H9 (cell line): ENCODE measurements around the gene ADCY5. TPM values are rescaled to one million over a fixed set of nuclear protein-coding genes. Genes with fewer than 3 reads are reported as not detected.

Experiments
- DNase-seq: peaks from one replicate; pipeline ENCODE4 v3.0.0-alpha.2; 2017
- H2AFZ ChIP-seq: one replicate; pipeline ENCODE4 v1.6.1; 2013; ENCODE audit warnings: mild to moderate bottlenecking, low read length, control low read depth, moderate library complexity
- H2AK5ac ChIP-seq: 2 replicates; pipeline ENCODE4 v1.6.1; 2013; ENCODE audit warnings: low read length, control low read depth, mixed read lengths; ENCODE audit not compliant: insufficient read length
- H2BK120ac ChIP-seq: one replicate; pipeline ENCODE4 v1.6.1; 2013; ENCODE audit warnings: low read depth, mild to moderate bottlenecking, low read length, control low read depth, inconsistent platforms; ENCODE audit not compliant: poor library complexity, severe bottlenecking
- H2BK12ac ChIP-seq: 2 replicates; pipeline ENCODE4 v1.6.1; 2013; ENCODE audit warnings: low read length, control low read depth, mixed read lengths, low read depth; ENCODE audit not compliant: insufficient read length
- H2BK15ac ChIP-seq: 2 replicates; pipeline ENCODE4 v1.6.1; 2013; ENCODE audit warnings: low read depth, low read length, control low read depth
- H2BK20ac ChIP-seq: one replicate; pipeline ENCODE4 v1.6.1; 2013; ENCODE audit warnings: low read depth, mild to moderate bottlenecking, low read length, control low read depth, inconsistent platforms; ENCODE audit not compliant: poor library complexity, severe bottlenecking
- H2BK5ac ChIP-seq: 2 replicates; pipeline ENCODE4 v1.6.1; 2013; ENCODE audit warnings: low read length, control low read depth, mixed read lengths; ENCODE audit not compliant: insufficient read length
- H3K14ac ChIP-seq: 2 replicates; pipeline ENCODE4 v1.6.1; 2013; ENCODE audit warnings: low read length, control low read depth; ENCODE audit not compliant: insufficient read depth
- H3K18ac ChIP-seq: 2 replicates; pipeline ENCODE4 v1.6.1; 2013; ENCODE audit warnings: low read depth, mild to moderate bottlenecking, mixed read lengths, low read length, control low read depth; ENCODE audit not compliant: insufficient read length
- H3K23ac ChIP-seq: 2 replicates; pipeline ENCODE4 v1.6.1; 2013; ENCODE audit warnings: low read length, control low read depth, mixed read lengths, low read depth; ENCODE audit not compliant: insufficient read length
- H3K23me2 ChIP-seq: 2 replicates; pipeline ENCODE4 v1.6.1; 2013; ENCODE audit warnings: low read depth, mild to moderate bottlenecking, mixed read lengths, low read length, control low read depth; ENCODE audit not compliant: insufficient read length, poor library complexity, severe bottlenecking
- H3K27ac ChIP-seq: 2 replicates; pipeline ENCODE4 v1.5.1; 2013; ENCODE audit warnings: low read length, control low read depth, mixed read lengths, low read depth; ENCODE audit not compliant: insufficient read length
- H3K27me3 ChIP-seq: 2 replicates; pipeline ENCODE4 v1.6.1; 2013; ENCODE audit warnings: low read length, control low read depth, inconsistent platforms; ENCODE audit not compliant: insufficient read depth
- H3K4ac ChIP-seq: 2 replicates; pipeline ENCODE4 v1.6.1; 2013; ENCODE audit warnings: low read depth, mild to moderate bottlenecking, control low read depth, inconsistent platforms, low read length, moderate library complexity
- H3K4me1 ChIP-seq: 2 replicates; pipeline ENCODE4 v1.6.1; 2013; ENCODE audit warnings: low read length, control low read depth, inconsistent platforms; ENCODE audit not compliant: insufficient read depth
- H3K4me2 ChIP-seq: 2 replicates; pipeline ENCODE4 v1.6.1; 2013; ENCODE audit warnings: low read length, control low read depth, mixed read lengths; ENCODE audit not compliant: insufficient read length, insufficient read depth
- H3K56ac ChIP-seq: 2 replicates; pipeline ENCODE4 v1.6.1; 2013; ENCODE audit warnings: low read depth, mild to moderate bottlenecking, mixed read lengths, low read length, control low read depth; ENCODE audit not compliant: insufficient read length
- H3K79me1 ChIP-seq: 2 replicates; pipeline ENCODE4 v1.6.1; 2013; ENCODE audit warnings: low read depth, mild to moderate bottlenecking, moderate library complexity, low read length, control low read depth, inconsistent platforms; ENCODE audit not compliant: insufficient read depth, poor library complexity, severe bottlenecking
- H3K79me2 ChIP-seq: 2 replicates; pipeline ENCODE4 v1.6.1; 2013; ENCODE audit warnings: low read length, control low read depth, inconsistent platforms; ENCODE audit not compliant: insufficient read depth
- H3K9ac ChIP-seq: 2 replicates; pipeline ENCODE4 v1.6.1; 2013; ENCODE audit warnings: low read length, control low read depth, mixed read lengths; ENCODE audit not compliant: insufficient read length; ENCODE audit errors: extremely low read depth
- H3K9me3 ChIP-seq: one replicate; pipeline ENCODE4 v1.6.1; 2013; ENCODE audit warnings: low read depth, low read length, inconsistent platforms; ENCODE audit not compliant: control insufficient read depth
- H3T11ph ChIP-seq: one replicate; pipeline ENCODE4 v1.6.1; 2013; ENCODE audit warnings: mild to moderate bottlenecking, low read length, control low read depth, inconsistent platforms
- H4K20me1 ChIP-seq: one replicate; pipeline ENCODE4 v1.6.1; 2013; ENCODE audit not compliant: control insufficient read depth, insufficient read length, insufficient read depth
- H4K5ac ChIP-seq: 2 replicates; pipeline ENCODE4 v1.6.1; 2013; ENCODE audit warnings: low read depth, mild to moderate bottlenecking, mixed read lengths, low read length, control low read depth; ENCODE audit not compliant: insufficient read length
- H4K8ac ChIP-seq: replicated peaks from 2 replicates; pipeline ENCODE4 v1.6.1; 2013; ENCODE audit warnings: low read length, control low read depth, mixed read lengths, low read depth; ENCODE audit not compliant: insufficient read length
- H4K91ac ChIP-seq: 2 replicates; pipeline ENCODE4 v1.6.1; 2013; ENCODE audit warnings: low read depth, mild to moderate bottlenecking, moderate library complexity, mixed read lengths, low read length, control low read depth; ENCODE audit not compliant: insufficient read length
- H3K27ac Mint-ChIP-seq, 3 experiments: 2 replicates in 2 of 3; 3 replicates in 1 of 3; pipeline ENCODE4 v1.8.0; 2020 to 2021; ENCODE audit warnings: mixed read lengths in 3 of 3, mild to moderate bottlenecking in 1 of 3, moderate library complexity in 1 of 3
- H3K27me3 Mint-ChIP-seq: 2 replicates; pipeline ENCODE4 v1.8.0; 2021; ENCODE audit warnings: low read depth, mild to moderate bottlenecking, moderate library complexity, mixed read lengths
- H3K36me3 Mint-ChIP-seq, 3 experiments: 2 replicates in 2 of 3; 3 replicates in 1 of 3; pipeline ENCODE4 v1.8.0; 2020 to 2021; ENCODE audit warnings: low read depth in 3 of 3, mixed read lengths in 3 of 3; ENCODE audit not compliant: insufficient read depth in 1 of 3
- H3K4me1 Mint-ChIP-seq, 2 experiments: 2 replicates each; pipeline ENCODE4 v1.8.0; 2020; ENCODE audit warnings: mixed read lengths in 2 of 2
- H3K4me3 Mint-ChIP-seq, 2 experiments: 2 replicates in 1 of 2; 3 replicates in 1 of 2; pipeline ENCODE4 v1.8.0; 2020 to 2021; ENCODE audit warnings: mild to moderate bottlenecking in 2 of 2, mixed read lengths in 2 of 2, moderate library complexity in 1 of 2
- H3K9me3 Mint-ChIP-seq, 2 experiments: 2 replicates in 1 of 2; 3 replicates in 1 of 2; pipeline ENCODE4 v1.8.0; 2020; ENCODE audit warnings: mild to moderate bottlenecking in 2 of 2, mixed read lengths in 2 of 2, moderate library complexity in 1 of 2
- WGBS: extraction: QIAGEN DNeasy Blood & Tissue Kit; methylation state at CpG from one replicate; pipeline ENCODE4 v1.1.7; 2013; ENCODE audit warnings: missing lambda C conversion rate, low lambda C conversion rate, mixed read lengths; ENCODE audit not compliant: insufficient read length; ENCODE audit errors: extremely low coverage; 5-methylcytosine and 5-hydroxymethylcytosine counted together
- total RNA-seq: library from RNA; stranded (reverse); gene quantifications from 2 replicates; pipeline ENCODE4 v1.2.1, GENCODE V29; 2021
- TF ChIP-seq, protein P1 (sequence below): fragments of 200-600 bp; sonication (generic); conservative IDR thresholded peaks from 3 replicates; pipeline ENCODE4 v1.8.0; 2021; ENCODE audit warnings: antibody characterized with exemption, mild to moderate bottlenecking

Gene ADCY5
- total RNA-seq, 1 experiment from 2014 or later = 5.0 TPM

DNA sequence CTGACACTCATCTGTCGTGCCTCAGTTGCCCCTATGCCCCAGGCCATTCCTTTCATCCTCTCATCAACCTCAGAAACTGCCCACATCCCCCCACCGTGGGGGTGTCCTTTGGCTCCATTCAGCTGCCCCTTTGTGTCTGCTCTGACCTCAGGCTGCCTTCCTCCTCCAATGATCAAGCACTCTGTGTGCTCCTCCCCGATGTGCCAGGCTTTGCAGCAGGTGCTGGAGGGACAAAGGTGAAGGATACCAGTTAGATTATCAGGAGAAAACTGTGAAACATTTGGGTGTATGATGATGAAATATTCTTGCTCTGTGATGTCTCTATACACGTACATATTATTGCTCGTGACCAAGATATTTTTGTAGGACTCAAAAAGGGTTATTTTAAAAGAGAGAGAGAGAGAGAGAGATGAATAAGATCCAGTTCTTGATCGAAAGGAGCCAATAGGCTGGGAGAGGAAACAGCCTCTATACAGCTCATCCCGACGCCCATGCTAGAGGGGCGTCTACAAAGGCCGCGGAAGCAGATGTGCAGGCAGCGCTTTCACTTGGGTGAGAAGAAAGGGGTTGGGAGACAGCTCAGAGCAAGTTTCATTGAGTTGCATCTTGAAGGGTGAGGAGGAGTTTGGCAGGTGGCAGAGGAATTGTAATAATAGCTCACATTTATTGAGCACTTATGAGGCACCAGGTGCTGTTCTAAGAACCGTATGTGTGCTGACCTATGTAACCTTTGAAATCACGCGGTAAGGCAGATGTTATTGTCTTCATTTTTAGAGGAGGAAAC lies 28.3 kb upstream of the ADCY5 start:
- Histone ChIP-seq H2BK15ac (no peak overlapping the region), H4K8ac (no peak overlapping the region), H3T11ph (no peak overlapping the region), H2BK120ac (no peak overlapping the region), H4K91ac (no peak overlapping the region), H3K27me3 (0 out of 2 replicates have a peak, but pooled peaks cover 2% of the 10 kb centered on the region), H4K5ac (no peak overlapping the region), H2AK5ac (no peak overlapping the region), H3K9me3 (no peaks in the 10 kb centered on the region), H3K23me2 (no peaks in the 10 kb centered on the region), H3K56ac (no peak overlapping the region), H3K4me2 (no peak overlapping the region), H3K23ac (no peak overlapping the region), H3K27ac (no peak overlapping the region), H3K79me2 (no peaks in the 10 kb centered on the region), H3K9ac (no peak overlapping the region), H3K4ac (no peak overlapping the region), H2BK12ac (no peak overlapping the region), H2BK5ac (no peak overlapping the region), H4K20me1 (no peaks in the 10 kb centered on the region), H3K79me1 (no peaks in the 10 kb centered on the region), H2AFZ (no peak overlapping the region), H2BK20ac (no peak overlapping the region), H3K18ac (no peak overlapping the region), H3K4me1 (no peaks in the 10 kb centered on the region; the same call in 1 of the 2 replicates), H3K14ac (no peak overlapping the region)
- no peak for DNase-seq
- no peak overlapping the region for H3K27ac Mint-ChIP-seq
- H3K36me3 Mint-ChIP-seq = no peaks in the 10 kb centered on the region
- peaks cover 14% of the 10 kb centered on the region for H3K27me3 Mint-ChIP-seq
- H3K4me1 Mint-ChIP-seq = peaks cover 0 to 9% of the 10 kb centered on the region in 2 experiments; a peak in 1 of 4 replicates
- TF ChIP-seq, protein P1, sequence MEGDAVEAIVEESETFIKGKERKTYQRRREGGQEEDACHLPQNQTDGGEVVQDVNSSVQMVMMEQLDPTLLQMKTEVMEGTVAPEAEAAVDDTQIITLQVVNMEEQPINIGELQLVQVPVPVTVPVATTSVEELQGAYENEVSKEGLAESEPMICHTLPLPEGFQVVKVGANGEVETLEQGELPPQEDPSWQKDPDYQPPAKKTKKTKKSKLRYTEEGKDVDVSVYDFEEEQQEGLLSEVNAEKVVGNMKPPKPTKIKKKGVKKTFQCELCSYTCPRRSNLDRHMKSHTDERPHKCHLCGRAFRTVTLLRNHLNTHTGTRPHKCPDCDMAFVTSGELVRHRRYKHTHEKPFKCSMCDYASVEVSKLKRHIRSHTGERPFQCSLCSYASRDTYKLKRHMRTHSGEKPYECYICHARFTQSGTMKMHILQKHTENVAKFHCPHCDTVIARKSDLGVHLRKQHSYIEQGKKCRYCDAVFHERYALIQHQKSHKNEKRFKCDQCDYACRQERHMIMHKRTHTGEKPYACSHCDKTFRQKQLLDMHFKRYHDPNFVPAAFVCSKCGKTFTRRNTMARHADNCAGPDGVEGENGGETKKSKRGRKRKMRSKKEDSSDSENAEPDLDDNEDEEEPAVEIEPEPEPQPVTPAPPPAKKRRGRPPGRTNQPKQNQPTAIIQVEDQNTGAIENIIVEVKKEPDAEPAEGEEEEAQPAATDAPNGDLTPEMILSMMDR = no peak
- WGBS = no CpG with 5 or more reads among the region's 15 CpGs
- no peak overlapping the region for H3K4me3 Mint-ChIP-seq
- no peaks in the 10 kb centered on the region for H3K9me3 Mint-ChIP-seq
